Type B pancreatic cell (in vitro differentiated cells): ENCODE measurements around the gene RGS1. TPM values are rescaled to one million over a fixed set of nuclear protein-coding genes. Genes with fewer than 3 reads are reported as not detected.

Source experiments
- DNase-seq: peaks from one replicate; pipeline ENCODE4 v3.0.0; 2021; ENCODE audit warnings: mixed read lengths; ENCODE audit not compliant: unreplicated experiment; ENCODE audit errors: extremely low spot score
- H3K27ac Mint-ChIP-seq: 2 replicates; pipeline ENCODE4 v1.8.0; 2021; ENCODE audit warnings: mild to moderate bottlenecking, mixed read lengths
- H3K27me3 Mint-ChIP-seq: 2 replicates; pipeline ENCODE4 v1.8.0; 2021; ENCODE audit warnings: mixed read lengths
- H3K36me3 Mint-ChIP-seq: 2 replicates; pipeline ENCODE4 v1.8.0; 2021; ENCODE audit warnings: mixed read lengths
- H3K4me1 Mint-ChIP-seq: one replicate; pipeline ENCODE4 v1.8.0; 2021; ENCODE audit warnings: mixed read lengths; ENCODE audit not compliant: unreplicated experiment
- H3K4me3 Mint-ChIP-seq: 2 replicates; pipeline ENCODE4 v1.8.0; 2021; ENCODE audit warnings: mild to moderate bottlenecking, mixed read lengths
- H3K9me3 Mint-ChIP-seq: 2 replicates; pipeline ENCODE4 v1.8.0; 2021; ENCODE audit warnings: mixed read lengths
- CTCF ChIP-seq: fragments of 200-600 bp; sonication (generic); conservative IDR thresholded peaks from 2 replicates; pipeline ENCODE4 v1.5.0; 2021; ENCODE audit warnings: antibody characterized with exemption, mild to moderate bottlenecking
- total RNA-seq: library from RNA; stranded (reverse); gene quantifications from 2 replicates; pipeline ENCODE4 v1.2.1, GENCODE V29; 2021; ENCODE audit warnings: low replicate concordance

Gene RGS1
- total RNA-seq, 1 donor from 2014 or later, result 1.1 TPM

GRCh38 chr1:192598589-192598988, 23.0 kb downstream of the RGS1 start:
- Mint-ChIP-seq H3K36me3 (no peaks in the 10 kb centered on the region), H3K4me3 (no peak overlapping the region), H3K27ac (no peak overlapping the region), H3K4me1 (no peaks in the 10 kb centered on the region), H3K9me3 (no peaks in the 10 kb centered on the region), H3K27me3 (no peaks in the 10 kb centered on the region)
- no peak for TF ChIP-seq CTCF
- DNase-seq, result no peak

DNA sequence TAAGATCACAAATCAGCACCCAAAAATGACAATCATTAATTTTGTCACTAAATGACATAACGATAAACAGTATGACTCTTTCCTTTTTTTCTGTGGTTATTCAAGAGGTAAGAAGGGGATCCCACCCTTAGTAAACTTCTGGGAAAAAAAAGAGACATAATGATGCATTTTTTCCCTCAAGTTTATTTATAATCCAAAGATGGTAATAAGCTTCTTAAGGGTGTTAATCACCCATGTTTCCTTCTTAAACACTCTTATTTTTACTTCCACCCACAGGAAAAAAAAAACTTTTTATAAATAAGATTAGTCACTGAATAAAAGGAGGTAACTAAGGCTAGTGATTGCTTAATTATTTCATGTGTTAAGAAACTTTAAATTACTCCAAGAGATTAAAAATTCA, 24.7 kb downstream of the RGS1 start:
- Mint-ChIP-seq H3K27ac (no peak overlapping the region), H3K9me3 (no peaks in the 10 kb centered on the region)

DNA sequence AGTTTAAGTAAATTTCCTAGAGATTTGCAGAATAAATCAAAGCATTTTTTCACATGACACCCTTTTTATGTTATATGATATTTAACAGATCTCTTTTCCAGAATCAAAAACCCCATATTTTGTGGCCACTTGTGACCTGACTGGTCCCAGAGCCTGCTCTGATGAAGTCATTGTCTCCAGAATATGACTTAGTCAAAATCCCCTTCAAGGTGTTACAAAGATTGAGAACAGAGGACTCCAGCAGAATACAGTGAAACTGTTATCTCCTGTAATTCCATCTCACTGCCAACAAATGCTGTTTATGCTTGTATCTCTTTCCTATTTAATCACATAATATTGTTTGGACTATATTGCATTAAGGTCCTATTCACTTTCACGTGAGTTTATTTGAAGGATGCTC, 25.6 kb downstream of the RGS1 start:
- Mint-ChIP-seq H3K36me3 (no peaks in the 10 kb centered on the region), H3K9me3 (no peaks in the 10 kb centered on the region), H3K4me3 (no peak overlapping the region), H3K27ac (no peak overlapping the region), H3K4me1 (no peaks in the 10 kb centered on the region), H3K27me3 (no peaks in the 10 kb centered on the region)
- DNase-seq, result no peak
- TF ChIP-seq CTCF, result no peak

More for the DNA sequence above, 24.7 kb downstream of the RGS1 start:
- H3K4me3 Mint-ChIP-seq, result no peak overlapping the region
- no peaks in the 10 kb centered on the region for H3K4me1 Mint-ChIP-seq
- DNase-seq, result no peak
- no peak for TF ChIP-seq CTCF
- H3K36me3 Mint-ChIP-seq, result no peaks in the 10 kb centered on the region
- no peaks in the 10 kb centered on the region for H3K27me3 Mint-ChIP-seq

GRCh38 chr1:192601567-192601966, 26.0 kb downstream of the RGS1 start:
- no peak overlapping the region for H3K4me3 Mint-ChIP-seq
- H3K27me3 Mint-ChIP-seq, result no peaks in the 10 kb centered on the region
- DNase-seq, result no peak
- TF ChIP-seq CTCF, result no peak
- no peaks in the 10 kb centered on the region for H3K4me1 Mint-ChIP-seq
- no peaks in the 10 kb centered on the region for H3K9me3 Mint-ChIP-seq
- H3K36me3 Mint-ChIP-seq, result no peaks in the 10 kb centered on the region
- no peak overlapping the region for H3K27ac Mint-ChIP-seq

DNA sequence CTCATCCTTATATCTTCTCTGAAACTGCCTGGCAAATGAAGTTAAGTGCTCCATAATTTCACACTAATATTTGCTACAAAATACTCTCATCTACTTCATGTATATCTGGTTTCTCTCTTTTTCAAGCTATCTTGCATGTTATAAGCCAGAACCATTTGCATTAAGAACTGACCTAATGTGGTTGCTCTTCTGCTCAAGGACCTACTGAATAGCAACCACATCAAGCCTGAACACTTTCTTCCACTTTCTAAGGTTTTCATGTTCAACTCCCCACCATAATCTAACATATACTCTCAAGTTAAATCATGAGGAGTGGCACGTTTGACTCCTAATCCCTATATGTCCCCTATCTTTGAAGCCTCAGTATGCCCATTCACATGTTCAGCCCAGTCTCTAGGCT, 27.2 kb downstream of the RGS1 start:
- H3K27me3 Mint-ChIP-seq, result no peaks in the 10 kb centered on the region
- DNase-seq, result no peak
- TF ChIP-seq CTCF, result no peak
- H3K9me3 Mint-ChIP-seq, result no peaks in the 10 kb centered on the region
- no peak overlapping the region for H3K27ac Mint-ChIP-seq
- H3K4me3 Mint-ChIP-seq, result no peak overlapping the region
- H3K36me3 Mint-ChIP-seq, result no peaks in the 10 kb centered on the region
- peaks cover under 1% of the 10 kb centered on the region for H3K4me1 Mint-ChIP-seq

GRCh38 chr1:192603218-192603787, 27.7 kb downstream of the RGS1 start:
- peaks cover 4% of the 10 kb centered on the region for H3K4me1 Mint-ChIP-seq
- no peaks in the 10 kb centered on the region for H3K36me3 Mint-ChIP-seq
- H3K4me3 Mint-ChIP-seq, result no peak overlapping the region
- no peak for DNase-seq
- H3K9me3 Mint-ChIP-seq, result no peaks in the 10 kb centered on the region
- H3K27me3 Mint-ChIP-seq, result no peaks in the 10 kb centered on the region
- no peak overlapping the region for H3K27ac Mint-ChIP-seq
- no peak for TF ChIP-seq CTCF
